DMS53 (cell line): Measurements from ENCODE around the gene MYO19.

Experiments used
- DNase-seq: peaks from one replicate; lab custom pipeline; 2025; lab: John Stamatoyannopoulos, UW

MYO19 gene, protein sequence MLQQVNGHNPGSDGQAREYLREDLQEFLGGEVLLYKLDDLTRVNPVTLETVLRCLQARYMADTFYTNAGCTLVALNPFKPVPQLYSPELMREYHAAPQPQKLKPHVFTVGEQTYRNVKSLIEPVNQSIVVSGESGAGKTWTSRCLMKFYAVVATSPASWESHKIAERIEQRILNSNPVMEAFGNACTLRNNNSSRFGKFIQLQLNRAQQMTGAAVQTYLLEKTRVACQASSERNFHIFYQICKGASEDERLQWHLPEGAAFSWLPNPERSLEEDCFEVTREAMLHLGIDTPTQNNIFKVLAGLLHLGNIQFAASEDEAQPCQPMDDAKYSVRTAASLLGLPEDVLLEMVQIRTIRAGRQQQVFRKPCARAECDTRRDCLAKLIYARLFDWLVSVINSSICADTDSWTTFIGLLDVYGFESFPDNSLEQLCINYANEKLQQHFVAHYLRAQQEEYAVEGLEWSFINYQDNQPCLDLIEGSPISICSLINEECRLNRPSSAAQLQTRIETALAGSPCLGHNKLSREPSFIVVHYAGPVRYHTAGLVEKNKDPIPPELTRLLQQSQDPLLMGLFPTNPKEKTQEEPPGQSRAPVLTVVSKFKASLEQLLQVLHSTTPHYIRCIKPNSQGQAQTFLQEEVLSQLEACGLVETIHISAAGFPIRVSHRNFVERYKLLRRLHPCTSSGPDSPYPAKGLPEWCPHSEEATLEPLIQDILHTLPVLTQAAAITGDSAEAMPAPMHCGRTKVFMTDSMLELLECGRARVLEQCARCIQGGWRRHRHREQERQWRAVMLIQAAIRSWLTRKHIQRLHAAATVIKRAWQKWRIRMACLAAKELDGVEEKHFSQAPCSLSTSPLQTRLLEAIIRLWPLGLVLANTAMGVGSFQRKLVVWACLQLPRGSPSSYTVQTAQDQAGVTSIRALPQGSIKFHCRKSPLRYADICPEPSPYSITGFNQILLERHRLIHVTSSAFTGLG

DNA sequence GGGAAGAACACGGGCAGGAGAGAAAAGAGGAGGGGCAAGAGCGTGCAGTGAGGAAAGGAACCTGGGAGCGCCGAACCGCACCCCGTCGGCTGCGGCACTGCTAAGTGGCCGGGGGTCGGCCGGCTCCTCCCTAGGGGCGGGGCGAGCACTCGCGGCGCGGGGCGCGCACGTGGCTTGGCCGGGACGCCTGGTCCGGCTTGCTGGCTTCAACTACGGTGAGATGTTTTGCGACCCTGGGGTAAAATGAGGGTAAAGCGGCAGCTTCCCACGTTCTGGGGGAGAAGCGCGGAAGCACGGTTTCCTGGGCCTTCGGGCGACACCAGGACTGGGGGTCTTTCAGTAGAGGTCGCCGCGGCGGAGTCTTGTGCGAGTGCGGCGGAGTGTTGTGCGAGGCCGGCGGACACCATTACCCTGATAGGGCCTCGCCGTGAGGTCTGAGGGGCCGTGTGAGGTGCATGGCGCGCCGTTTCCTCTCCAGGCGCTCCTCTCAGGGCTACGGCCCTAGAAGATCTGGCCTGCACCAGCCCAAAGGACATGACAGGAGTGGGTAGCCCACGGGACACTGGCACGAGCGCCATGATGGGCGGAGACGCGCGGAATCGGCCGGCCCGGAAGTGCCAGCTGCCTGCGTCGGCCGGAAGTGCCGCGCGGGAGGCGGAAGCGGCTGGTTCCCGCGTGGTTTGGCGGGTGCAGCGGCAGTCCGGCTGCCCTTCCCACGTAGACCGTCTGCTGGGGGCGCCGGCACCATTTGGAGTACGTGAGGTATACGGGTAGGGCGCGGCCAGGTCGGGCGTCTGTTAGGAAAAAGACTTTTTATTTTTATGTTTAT is at the start of gene MYO19, which contains the start of gene PIGW:
TSS of gene MYO19 (minus strand) at position 29 of the 829 bp plus-strand sequence. CDS start 2,330 bp downstream, outside the sequence.
TSS of gene PIGW (plus strand) at position 148 of the 829 bp plus-strand sequence. CDS start 2,115 bp downstream, outside the sequence.
- peak; percentile 94 for DNase-seq

DNA sequence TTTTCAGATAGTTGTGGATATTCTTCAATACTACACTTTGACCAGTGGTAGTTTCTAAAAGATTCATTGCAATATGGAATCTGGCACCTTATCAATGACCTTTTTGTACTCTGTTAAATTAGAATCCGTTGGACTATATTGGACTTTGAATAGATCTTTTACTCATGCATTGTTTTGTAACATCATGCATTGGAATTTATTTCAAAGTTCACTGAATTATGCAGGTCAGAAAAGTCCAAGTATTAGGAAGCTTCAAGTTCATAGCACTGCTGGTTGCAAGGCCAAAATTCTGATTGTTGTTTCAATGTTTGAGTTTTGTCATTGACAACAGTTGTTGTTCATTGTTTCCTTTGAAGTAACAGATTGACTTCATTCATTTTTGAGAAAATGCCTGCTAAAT is 49.1 kb upstream of the MYO19 start:
- DNase-seq: no peak

DNA sequence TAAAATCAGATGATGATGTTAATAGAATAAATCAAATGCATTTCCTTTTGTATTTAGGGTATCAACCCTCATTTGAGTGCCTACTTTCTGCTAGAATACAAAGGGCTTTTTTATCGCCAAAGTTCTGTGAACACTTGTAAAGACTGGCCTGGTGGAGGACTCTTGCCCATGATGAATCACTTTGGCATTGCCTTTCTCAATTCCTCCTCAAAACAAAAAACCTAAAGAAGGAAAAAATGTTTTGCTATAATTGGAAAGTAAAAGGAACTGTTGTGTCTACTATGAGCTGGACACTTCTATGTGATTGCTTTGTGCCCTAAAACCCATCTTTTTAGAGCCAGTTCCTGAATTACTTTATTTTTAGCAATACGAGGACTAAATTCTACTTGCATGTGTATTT is 44.0 kb upstream of the MYO19 start:
- no peak for DNase-seq

DNA sequence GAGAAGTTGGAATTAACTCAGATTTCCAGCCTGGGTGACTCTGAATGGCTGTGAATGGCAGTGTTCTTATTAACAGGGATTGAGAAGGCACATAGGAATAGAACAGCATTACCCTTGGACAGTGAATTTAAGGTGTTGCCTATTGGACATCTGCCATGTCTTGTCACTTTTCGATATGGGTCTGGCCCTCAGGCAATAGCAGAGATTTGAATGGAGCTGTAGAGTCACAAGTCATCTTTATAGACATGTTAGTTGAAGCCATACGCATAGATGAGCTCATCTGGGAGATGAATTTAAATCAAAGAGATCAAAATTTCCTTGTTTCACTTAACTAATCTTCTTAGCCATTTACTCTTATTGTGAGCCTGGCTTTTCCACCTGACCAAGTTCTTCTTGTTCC is 42.1 kb upstream of the MYO19 start:
- DNase-seq: no peak

DNA sequence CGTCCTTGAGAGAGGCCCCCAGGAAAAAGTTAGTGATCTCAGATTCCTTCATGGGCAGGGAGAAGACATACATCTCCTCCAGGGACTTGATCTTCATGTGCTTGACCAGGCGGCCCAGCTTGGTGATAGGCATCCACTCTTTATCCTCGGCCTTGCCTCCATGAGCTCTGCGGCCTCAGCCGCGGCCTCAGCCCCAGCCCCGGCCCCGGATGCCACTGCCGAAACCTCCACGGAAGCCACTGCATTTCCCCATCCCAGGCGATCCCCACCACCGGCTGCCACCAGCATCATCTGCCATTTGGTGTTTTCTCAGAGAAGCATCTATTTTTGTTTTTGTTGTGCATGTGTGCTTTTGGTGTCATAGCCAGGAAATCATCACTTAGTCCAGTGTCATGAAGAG is 40.4 kb upstream of the MYO19 start:
- no peak for DNase-seq

DNA sequence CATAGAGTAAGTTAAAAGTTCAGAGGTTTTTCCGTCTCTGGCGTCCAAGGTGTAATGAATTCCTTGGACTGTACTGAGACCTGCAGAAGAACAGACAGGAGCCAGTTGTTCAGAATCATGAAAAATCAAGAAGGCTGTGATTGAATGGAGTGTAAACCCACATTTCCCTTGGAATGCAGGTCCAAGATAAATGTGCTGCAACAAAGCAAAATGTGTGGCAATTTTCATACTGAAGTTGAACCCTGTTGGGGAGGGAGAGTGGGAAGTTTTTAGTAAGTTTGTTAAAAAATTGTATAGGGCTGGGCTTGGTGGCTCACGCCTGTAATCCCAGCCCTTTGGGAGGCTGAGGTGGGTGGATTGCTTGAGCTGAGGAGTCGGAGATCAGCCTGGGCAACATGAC is 31.4 kb upstream of the MYO19 start:
- no peak for DNase-seq

DNA sequence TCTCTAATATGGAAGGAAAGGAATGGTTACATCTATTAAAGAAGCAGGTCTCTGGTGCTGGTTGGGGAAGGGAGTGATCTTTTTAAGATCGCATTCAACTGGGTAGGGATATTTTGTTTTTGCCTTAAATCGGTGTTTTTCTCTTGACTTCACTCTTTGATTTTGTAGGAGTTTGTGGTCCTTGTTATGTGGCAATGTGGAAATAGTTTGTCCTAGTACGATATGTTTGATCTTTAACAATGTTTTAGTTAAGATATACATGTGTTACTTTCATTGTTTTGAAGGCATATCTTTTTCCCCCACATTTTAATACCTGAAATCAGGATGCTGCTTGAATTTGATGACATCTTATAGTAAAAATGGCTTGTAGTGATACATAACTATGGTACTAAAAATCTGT is 18.8 kb upstream of the MYO19 start:
- no peak for DNase-seq

DNA sequence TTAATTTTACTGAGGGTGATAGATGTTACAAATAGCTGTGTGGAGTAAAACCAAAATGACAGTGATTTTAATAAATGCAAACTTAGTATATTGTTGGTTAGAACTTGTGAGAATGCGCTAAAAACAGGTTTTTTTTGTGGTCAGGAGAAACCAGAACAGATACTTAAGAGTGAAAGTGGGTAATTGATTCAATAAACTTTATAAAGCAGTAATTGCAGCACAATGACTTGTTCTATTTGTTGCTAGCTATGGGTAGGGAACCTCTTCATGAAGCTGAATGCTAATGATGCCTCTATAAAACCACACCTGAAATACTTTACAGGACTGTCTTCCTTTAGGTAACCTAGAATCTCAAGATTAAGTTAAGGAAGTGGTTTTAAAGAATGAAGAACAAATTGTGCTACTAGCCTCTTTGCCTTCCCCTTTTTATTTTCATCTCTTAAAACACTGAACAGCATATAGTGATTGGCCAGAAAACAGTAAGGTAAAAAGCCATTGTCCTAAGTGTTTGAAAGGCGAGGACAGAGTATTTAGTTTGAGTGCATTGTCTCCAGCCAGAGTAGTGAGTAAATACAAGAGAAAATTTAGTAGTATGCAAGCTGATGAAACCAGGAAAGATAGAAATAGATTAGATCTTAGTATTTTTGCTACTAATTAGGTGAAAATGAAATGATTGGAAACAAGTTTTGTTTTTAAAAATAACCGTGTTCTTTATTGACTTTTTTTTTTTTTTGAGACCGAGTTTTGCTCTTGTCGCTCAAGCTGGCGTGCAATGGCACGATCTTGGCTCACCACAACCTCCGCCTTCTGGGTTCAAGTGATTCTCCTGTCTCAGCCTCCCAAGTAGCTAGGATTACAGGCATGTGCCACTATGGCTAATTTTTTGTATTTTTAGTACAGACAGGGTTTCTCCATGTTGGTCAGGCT is 16.1 kb upstream of the MYO19 start:
- no peak for DNase-seq

DNA sequence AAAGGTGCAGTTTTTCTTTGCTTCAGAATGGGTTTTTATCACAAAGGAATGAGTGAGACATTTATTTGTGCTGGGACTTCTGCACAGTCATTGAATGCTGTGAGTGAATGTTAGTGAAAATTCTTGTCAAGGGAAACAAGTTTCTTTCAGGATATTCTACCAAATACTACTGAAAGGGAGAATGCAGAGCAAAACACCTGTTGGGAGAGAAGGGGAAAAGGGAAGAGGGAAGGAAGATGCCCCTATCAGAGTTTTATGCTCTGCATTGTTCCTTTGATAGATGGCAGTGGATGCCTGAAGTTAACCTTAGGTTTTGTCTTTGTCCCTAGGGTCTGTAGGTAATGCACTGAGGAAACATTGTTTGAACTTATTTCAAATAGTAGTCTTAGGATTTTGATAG is 13.1 kb upstream of the MYO19 start:
- no peak for DNase-seq

DNA sequence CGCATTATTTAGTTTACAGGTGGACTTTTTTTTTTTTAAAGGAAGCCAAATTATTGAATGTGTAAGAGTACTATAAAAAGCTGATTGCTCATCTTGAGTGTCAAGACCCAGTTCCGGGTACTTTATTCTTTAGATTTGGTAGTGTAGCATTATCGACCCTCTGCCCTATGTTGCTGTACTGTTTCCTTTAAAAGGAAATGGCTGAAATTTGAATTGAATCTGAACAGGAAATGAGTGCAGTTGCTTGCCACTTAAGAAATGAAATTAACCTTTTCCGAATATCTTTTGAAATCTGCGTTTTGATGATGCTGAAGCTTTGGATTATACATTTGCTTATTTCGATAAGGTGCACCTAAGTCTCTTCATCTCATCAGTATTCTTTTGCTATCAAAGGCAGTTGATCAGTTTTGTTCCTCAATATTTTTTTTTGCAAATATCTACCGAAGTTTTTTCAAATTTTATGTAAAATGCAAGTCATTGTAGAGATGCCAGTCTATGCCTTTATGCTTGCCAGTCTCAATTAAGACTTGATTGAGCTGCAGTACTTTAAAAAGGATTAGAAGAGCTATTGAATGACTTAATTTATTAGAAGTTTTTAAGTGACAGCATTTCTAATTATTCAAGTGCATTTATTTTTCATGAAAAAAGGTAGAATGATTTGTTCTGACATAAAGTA is 11.9 kb upstream of the MYO19 start:
- DNase-seq: peak; percentile 36

DNA sequence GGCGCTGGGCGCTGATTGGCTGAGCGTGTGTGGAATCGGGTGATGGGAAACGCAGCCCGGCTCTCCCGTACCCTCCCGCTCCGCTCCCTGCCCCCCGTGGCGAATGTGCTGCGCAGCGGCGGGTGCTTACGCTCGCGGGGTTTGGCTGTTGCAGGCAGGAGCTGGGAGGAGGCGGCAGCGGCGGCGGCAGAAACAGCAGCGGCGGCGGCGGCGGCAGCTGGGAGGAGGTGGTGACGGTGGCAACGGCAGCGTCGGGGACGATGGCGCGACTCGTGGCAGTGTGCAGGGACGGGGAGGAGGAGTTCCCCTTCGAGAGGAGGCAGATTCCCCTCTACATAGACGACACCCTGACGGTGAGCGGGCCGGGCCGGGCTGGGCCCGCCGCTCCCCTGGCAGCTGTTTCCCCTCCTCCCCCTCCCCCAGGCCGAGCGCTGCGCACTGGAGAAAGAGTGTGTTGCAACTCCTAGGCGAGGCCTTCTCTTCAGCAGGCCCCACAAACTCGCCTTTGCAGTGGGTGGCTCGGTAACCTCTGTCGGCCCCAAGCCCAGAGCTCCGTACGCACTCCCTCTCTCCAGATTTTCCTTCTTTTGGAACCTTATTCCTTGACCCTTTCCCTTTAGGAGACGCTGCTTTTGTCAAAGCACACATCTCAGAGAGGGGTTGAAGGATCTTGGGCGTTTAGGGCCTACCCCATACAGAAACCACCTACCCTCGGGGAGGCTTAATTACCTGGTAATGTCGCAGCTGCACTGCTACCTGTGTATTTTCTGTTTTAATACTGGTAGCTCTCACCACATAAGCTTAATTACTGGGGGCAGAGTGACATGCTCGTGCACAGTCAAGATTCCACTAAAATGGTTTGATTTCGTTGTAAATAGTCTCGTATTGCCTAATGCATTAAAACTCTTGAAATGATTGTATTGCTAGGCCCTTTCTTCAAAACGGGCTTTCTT is 11.1 kb upstream of the MYO19 start:
- DNase-seq: peak; percentile 97

DNA sequence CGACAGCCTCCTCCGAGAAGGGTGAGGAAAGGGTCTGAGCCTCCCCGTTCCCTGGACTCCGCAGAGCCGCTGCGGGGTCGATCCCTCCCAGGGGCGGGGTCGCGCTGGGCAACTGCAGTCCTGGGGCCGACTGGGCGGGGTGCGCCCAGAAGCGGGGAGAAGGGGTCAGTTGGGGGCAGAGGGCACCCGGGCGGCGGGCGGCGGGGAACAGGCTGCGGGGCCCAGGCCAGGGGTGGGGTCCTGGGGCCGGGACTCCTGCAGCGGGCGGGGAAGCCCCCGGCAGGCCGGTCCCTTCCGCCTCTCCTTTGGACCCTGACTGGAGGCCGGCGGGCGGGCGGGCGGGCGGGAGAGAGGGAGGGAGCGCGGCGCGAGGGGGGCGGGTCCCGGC is 10.4 kb upstream of the MYO19 start:
- no peak for DNase-seq

DNA sequence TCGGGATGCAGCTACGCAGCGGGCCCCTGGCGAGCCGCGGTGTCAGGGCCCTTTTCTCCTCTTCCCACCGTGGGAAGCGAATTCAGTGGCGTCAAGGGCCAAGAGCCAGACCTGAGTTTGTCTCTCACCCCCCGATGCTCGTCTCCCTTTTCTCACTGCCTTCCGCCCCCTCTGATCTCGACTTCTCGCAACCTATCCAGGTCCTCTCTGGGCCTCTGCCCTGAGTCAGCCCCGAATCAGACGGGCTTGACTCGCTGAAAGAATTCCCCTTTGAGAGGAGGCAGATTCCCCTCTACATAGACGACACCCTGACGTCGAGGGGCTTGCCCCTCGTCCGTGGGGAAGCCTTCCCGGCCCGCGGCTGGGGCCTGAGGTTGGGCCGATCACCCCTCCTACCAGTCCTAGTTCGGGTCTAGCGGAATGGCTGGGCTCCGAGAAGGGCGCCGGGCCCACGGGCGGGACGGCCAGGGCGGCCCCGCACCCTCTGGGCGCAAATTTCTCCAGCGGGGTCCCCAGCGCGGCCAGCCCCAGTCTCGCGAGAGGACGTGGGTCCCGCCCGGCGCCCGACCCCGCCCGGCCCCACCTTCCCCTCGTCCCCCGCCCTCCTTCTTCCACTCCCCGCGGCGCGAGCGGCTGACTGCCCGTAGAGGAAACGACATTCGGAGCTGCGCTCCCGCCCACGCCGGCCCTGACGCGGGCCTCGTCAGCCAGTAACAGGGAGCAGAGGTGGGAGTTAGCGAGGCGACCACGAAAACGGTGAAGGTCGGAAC is 9.8 kb upstream of the MYO19 start, which contains the start of gene GGNBP2:
TSS of gene GGNBP2 (plus strand) at position 613 of the 770 bp plus-strand sequence. CDS start 806 bp downstream, outside the sequence.
- peak; percentile 94 for DNase-seq

DNA sequence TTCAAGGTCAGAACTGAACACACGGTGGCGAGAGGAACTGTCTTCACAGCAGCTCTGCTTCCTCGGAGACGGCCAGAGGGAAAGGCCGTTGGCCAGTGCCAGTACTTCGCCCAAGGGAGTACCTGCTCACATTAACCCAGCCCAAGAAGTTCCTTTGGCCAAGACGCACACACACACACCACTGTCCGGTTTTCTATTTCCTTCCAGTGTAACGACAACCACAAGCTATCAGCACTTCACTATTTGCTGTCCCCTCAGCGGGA is 9.3 kb upstream of the MYO19 start:
- DNase-seq: no peak

DNA sequence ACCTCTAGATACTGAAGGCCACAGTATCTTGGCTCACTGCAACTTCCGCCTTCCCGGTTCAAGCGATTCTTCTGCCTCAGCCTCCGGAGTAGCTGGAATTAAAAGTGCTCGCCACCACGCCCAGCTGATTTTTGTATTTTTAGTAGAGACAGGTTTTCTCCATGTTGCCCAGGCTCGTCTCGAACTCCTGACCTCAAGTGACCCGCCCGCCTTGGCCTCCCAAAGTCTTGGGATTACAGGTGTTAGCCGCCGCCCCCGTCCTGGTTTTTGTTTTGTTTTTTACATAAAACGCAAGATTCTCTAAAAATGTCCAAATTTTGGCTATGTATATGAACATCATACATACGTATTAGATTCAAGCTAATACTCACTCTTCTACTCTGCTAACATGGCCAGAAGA is 8.1 kb upstream of the MYO19 start:
- DNase-seq: no peak

DNA sequence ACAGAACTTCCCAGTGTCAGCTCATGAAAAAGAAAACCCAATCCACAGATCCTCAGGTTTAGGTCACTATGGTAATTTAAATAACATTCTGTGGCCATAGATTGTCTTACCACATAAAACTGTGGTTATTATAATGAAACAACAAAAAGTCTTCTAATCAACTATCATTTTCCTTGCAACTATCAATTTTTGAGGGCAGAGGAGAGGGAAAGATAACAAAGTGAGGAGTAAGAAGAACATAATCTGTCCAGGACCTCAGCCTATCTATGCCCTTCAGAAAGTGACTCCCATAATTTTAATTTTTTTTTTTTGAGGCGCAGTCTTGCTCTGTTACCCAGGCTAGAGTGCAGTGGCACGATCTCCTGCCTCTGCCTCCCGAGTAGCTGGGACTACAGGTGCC is 6.0 kb upstream of the MYO19 start:
- DNase-seq: no peak

DNA sequence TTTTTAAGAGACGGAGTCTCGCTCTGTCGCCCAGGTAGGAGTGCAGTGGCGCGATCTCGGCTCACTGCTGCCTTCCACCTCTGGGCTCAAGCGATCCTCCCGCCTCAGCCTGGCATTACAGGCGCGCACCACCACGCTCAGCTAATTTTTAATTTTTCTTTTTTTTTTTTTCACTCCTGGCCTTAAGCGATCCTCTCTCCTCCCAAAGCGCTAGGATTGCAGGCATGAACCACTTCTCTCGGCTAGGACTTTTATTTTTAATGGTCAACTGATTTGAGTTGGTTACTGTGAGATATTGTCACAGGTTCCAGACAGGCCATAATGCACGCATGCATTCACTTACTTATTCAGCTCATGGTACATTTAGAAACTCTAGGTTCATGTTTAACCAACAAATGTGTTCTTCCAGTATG is 1.0 kb upstream of the MYO19 start:
- DNase-seq: no peak
